Activated B cell treated with CpG ODN at 0.5 μM for 24 hours (primary cell): ENCODE measurements around the gene CMKLR1. TPM values are rescaled to one million over a fixed set of nuclear protein-coding genes. Genes with fewer than 3 reads are reported as not detected.

Experiments used
- ATAC-seq: fragments of 200-7000 bp; cut with Tn5 transposase; one replicate; pipeline ENCODE4 v1.10.0; 2021; ENCODE audit warnings: low read depth, mild to moderate bottlenecking, moderate library complexity
- CTCF ChIA-PET: fragments of 350-600 bp; sonication (Branson Sonifier 250); formaldehyde crosslinking; loops from one replicate; lab custom pipeline; 2021; ENCODE audit warnings: antibody characterized with exemption; lab: Charles Lee
- POLR2A ChIA-PET: fragments of 350-600 bp; sonication (Branson Sonifier 250); formaldehyde crosslinking; loops from one replicate; lab custom pipeline; 2021; ENCODE audit warnings: antibody characterized with exemption; lab: Charles Lee
- DNase-seq: peaks from one replicate; pipeline ENCODE4 v3.0.0; 2022
- H3K27ac Mint-ChIP-seq: one replicate; pipeline ENCODE4 v1.8.0; 2020; ENCODE audit warnings: mixed read lengths
- H3K27me3 Mint-ChIP-seq: one replicate; pipeline ENCODE4 v1.8.0; 2021; ENCODE audit warnings: mixed read lengths
- H3K36me3 Mint-ChIP-seq: one replicate; pipeline ENCODE4 v1.8.0; 2021; ENCODE audit warnings: low read depth, mixed read lengths
- H3K4me1 Mint-ChIP-seq: one replicate; pipeline ENCODE4 v1.8.0; 2021; ENCODE audit warnings: mixed read lengths
- H3K4me3 Mint-ChIP-seq: one replicate; pipeline ENCODE4 v1.8.0; 2020; ENCODE audit warnings: mild to moderate bottlenecking, mixed read lengths
- H3K9me3 Mint-ChIP-seq: one replicate; pipeline ENCODE4 v1.8.0; 2020; ENCODE audit warnings: mixed read lengths
- intact Hi-C: fragments of 100-400 bp; cut with micrococcal nuclease; formaldehyde crosslinking; loops from one replicate; pipeline ENCODE4 v1.15.1; 2024
- total RNA-seq: library from RNA; stranded (reverse); gene quantifications from 2 replicates; pipeline ENCODE4 v1.2.3, GENCODE V29; 2022
- TF ChIP-seq, protein P1 (sequence below): fragments of 200-600 bp; IDR thresholded peaks from one replicate; pipeline ENCODE4 v1.8.0; 2022; ENCODE audit warnings: antibody characterized with exemption, mild to moderate bottlenecking

The CMKLR1 gene
- total RNA-seq, 1 donor from 2014 or later, result 0.24 TPM

DNA sequence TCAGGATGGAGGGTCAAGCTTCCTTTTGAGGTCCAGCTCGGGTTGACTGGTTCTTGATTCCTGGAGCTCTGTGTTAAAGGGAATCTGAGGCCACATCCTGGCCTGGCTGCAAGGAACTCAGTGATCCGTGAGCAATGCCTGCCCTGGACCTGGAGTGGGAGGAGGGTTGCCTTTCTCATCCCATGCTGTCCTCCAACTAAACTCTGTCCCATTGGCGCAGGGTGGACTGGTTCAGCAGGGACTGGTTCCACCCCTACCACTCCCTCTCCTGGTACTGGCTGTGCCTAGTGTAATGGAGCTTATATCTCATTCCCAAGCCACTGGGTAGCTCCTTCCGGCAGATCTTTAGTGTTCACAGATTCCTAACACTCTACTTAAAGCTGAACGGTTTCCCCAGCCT, 3.9 kb upstream of the CMKLR1 start:
- no peak overlapping the region for H3K27ac Mint-ChIP-seq
- no peaks in the 10 kb centered on the region for H3K4me1 Mint-ChIP-seq
- H3K27me3 Mint-ChIP-seq, result peaks cover 23% of the 10 kb centered on the region
- H3K9me3 Mint-ChIP-seq, result no peaks in the 10 kb centered on the region
- H3K36me3 Mint-ChIP-seq, result no peaks in the 10 kb centered on the region
- intact Hi-C loops, result no loop called here
- TF ChIP-seq, protein P1, sequence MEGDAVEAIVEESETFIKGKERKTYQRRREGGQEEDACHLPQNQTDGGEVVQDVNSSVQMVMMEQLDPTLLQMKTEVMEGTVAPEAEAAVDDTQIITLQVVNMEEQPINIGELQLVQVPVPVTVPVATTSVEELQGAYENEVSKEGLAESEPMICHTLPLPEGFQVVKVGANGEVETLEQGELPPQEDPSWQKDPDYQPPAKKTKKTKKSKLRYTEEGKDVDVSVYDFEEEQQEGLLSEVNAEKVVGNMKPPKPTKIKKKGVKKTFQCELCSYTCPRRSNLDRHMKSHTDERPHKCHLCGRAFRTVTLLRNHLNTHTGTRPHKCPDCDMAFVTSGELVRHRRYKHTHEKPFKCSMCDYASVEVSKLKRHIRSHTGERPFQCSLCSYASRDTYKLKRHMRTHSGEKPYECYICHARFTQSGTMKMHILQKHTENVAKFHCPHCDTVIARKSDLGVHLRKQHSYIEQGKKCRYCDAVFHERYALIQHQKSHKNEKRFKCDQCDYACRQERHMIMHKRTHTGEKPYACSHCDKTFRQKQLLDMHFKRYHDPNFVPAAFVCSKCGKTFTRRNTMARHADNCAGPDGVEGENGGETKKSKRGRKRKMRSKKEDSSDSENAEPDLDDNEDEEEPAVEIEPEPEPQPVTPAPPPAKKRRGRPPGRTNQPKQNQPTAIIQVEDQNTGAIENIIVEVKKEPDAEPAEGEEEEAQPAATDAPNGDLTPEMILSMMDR, result no peak
- ChIA-PET POLR2A (no interaction called here), CTCF (no interaction called here)
- H3K4me3 Mint-ChIP-seq, result no peak overlapping the region
- ATAC-seq (no peak), DNase-seq (no peak)

DNA sequence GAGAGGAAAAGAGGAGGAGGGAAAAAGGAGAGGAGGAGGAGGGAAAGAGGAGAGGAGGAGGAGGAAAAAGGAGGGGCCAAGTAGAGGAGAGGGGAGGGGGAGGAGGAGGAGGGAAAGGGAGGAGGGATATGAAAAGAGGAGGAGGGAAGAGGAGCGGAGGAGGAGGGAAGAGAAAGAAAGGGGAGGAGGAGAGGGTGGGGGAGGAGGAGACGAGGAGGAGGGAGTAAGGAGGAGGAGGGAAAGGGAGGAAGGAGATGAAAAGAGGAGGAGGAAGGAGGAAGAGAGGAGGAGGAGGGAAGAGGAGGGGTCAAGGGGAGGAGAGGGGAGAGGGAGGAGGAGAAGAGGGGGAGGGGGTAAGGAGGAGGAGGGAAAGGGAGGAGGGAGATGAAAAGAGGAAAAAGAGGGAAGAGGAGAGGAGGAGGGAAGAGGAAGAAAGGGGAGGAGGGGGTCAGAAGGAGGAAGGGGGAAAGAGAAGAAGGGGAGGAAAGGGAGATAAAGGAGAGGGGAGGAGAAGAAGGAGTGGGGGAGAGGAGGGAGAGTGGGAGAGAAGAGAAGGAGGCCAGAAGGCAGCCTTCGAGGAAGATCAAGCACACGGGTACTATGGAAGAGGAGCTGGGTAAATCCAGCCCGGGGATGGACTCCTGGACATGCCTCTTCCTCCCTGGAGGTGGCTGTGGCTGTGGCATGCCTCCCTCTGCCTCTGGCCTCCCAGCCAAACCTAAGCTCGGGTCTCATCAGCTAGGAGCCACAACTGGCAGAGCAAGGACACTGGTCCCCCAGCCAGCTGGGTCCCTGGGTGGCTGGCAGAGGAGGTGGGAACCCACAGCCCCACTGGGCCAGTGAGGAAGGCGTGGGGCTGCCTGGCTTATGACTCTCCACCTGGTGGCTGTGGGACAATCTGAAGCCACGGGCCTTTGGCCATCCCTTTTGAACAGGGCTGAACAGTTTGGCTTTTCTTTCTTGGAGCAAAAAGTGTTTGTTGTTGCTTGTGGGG, 3.0 kb upstream of the CMKLR1 start:
- CTCF ChIA-PET, result no interaction called here
- Mint-ChIP-seq H3K4me1 (no peaks in the 10 kb centered on the region), H3K27me3 (peaks cover 29% of the 10 kb centered on the region)

DNA sequence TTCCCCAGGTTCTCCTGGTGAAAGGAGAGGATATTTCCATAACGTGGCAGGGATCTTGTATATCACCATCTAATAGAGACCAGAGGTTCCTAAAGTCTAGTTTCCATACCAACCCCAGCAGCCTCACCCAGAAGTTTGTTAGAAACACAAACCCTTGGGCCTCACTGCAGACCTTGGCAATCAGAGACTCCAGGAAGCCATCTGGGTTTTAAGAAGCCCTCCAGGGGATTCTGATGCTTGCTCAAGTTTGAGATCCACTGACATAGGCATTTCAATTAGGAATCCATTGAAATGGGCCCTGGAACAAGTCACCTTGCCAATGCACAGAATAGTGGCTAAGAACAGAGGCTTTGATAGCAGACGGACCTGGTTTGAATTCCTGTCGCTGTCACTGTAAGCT, 2.2 kb upstream of the CMKLR1 start:
- Mint-ChIP-seq H3K4me1 (no peaks in the 10 kb centered on the region), H3K9me3 (no peaks in the 10 kb centered on the region), H3K27ac (no peak overlapping the region), H3K36me3 (no peaks in the 10 kb centered on the region), H3K27me3 (peaks cover 29% of the 10 kb centered on the region), H3K4me3 (no peak overlapping the region)
- TF ChIP-seq, protein P1, result no peak
- ChIA-PET POLR2A (no interaction called here), CTCF (no interaction called here)
- intact Hi-C loops, result no loop called here
- ATAC-seq, result no peak
- DNase-seq, result no peak

More for the DNA sequence above, 3.0 kb upstream of the CMKLR1 start:
- intact Hi-C loops, result no loop called here
- TF ChIP-seq, protein P1, result no peak
- ATAC-seq, result no peak
- Mint-ChIP-seq H3K27ac (no peak overlapping the region), H3K4me3 (no peak overlapping the region), H3K9me3 (no peaks in the 10 kb centered on the region), H3K36me3 (no peaks in the 10 kb centered on the region)
- no peak for DNase-seq
- POLR2A ChIA-PET, result no interaction called here

DNA sequence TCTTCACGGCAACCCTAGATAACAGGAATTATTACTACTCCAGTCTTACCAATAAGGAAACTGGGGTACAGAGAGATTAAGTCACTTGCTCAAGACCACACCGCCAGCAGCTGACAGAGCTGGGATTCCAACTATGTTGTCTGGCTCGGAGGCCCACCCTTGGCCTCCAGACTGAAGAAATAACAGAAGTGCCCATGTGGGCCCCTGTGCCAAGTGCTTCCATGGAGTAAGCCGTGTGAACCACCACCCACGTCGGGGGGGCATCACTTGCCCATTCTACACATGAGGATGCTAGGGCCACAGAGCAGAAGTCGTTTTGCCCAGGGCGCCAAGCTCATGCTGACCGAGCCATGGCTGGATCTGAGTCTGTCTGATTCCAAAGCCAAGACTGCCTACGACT, 926 bp upstream of the CMKLR1 start:
- no peaks in the 10 kb centered on the region for H3K9me3 Mint-ChIP-seq
- ATAC-seq, result no peak
- no peaks in the 10 kb centered on the region for H3K4me1 Mint-ChIP-seq
- POLR2A ChIA-PET, result no interaction called here
- TF ChIP-seq, protein P1, result no peak
- no peak overlapping the region for H3K27ac Mint-ChIP-seq
- H3K27me3 Mint-ChIP-seq, result peaks cover 29% of the 10 kb centered on the region
- no peak overlapping the region for H3K4me3 Mint-ChIP-seq
- intact Hi-C loops, result no loop called here
- no peaks in the 10 kb centered on the region for H3K36me3 Mint-ChIP-seq
- DNase-seq, result no peak
- CTCF ChIA-PET, result no interaction called here
